22Rv1 (cell line): ENCODE measurements around the gene SPAG17.

Experiments
- CTCF ChIP-seq: fragments of 450-650 bp; IDR thresholded peaks from 2 replicates; pipeline ENCODE4 v1.5.1; 2017; ENCODE audit warnings: mild to moderate bottlenecking
- ZFX ChIP-seq: fragments of 450-650 bp; IDR thresholded peaks from 2 replicates; pipeline ENCODE4 v1.6.1; 2017; ENCODE audit warnings: antibody characterized with exemption, borderline replicate concordance

- no peak for TF ChIP-seq ZFX
- TF ChIP-seq CTCF: no peak
Measured at GRCh38 chr1:118204105-118204504, 19.1 kb upstream of the SPAG17 start.
